Liver (tissue), 9 donors: Measurements from ENCODE around the gene AQP3. TPM values are rescaled to one million over a fixed set of nuclear protein-coding genes. Genes with fewer than 3 reads are reported as not detected.

Source experiments
- DNase-seq: peaks from one replicate; pipeline ENCODE4 v3.0.0-alpha.2; 2017; ENCODE audit warnings: low spot score
- H3K27ac ChIP-seq, 2 donors: one replicate each; pipeline ENCODE4 v1.7.0; 2013; ENCODE audit warnings: inconsistent platforms in 2 of 2, low read length in 2 of 2, control low read depth in 1 of 2, low read depth in 1 of 2, mild to moderate bottlenecking in 1 of 2
- H3K27me3 ChIP-seq, 4 donors: one replicate each; pipeline versions ENCODE4 v1.6.1 to v1.7.0; 2013; ENCODE audit warnings: low read length in 3 of 4, inconsistent platforms in 1 of 4, mild to moderate bottlenecking in 1 of 4, moderate library complexity in 1 of 4; ENCODE audit not compliant: control insufficient read depth in 4 of 4, insufficient read depth in 4 of 4
- H3K36me3 ChIP-seq, 4 donors: one replicate each; pipeline versions ENCODE4 v1.6.1 to v1.7.0; 2013; ENCODE audit warnings: low read length in 3 of 4, mild to moderate bottlenecking in 3 of 4, low read depth in 1 of 4, moderate library complexity in 1 of 4; ENCODE audit not compliant: control insufficient read depth in 4 of 4, insufficient read depth in 3 of 4
- H3K4me1 ChIP-seq, 4 donors: one replicate each; pipeline versions ENCODE4 v1.6.1 to v1.7.0; 2013; ENCODE audit warnings: low read length in 3 of 4, mild to moderate bottlenecking in 3 of 4, moderate library complexity in 1 of 4; ENCODE audit not compliant: control insufficient read depth in 4 of 4, insufficient read depth in 4 of 4
- H3K4me3 ChIP-seq, 3 donors: one replicate each; pipeline versions ENCODE4 v1.6.1 to v1.7.0; 2013; ENCODE audit warnings: low read length in 3 of 3, control low read depth in 1 of 3, low read depth in 1 of 3, mild to moderate bottlenecking in 1 of 3
- H3K9ac ChIP-seq, 2 donors: one replicate each; pipeline ENCODE4 v1.7.0; 2013; ENCODE audit warnings: low read length in 2 of 2, mild to moderate bottlenecking in 2 of 2, moderate library complexity in 2 of 2, control low read depth in 1 of 2, low read depth in 1 of 2
- H3K9me3 ChIP-seq, 4 donors: one replicate each; pipeline versions ENCODE4 v1.6.1 to v1.7.0; 2013; ENCODE audit warnings: low read length in 3 of 4; ENCODE audit not compliant: control insufficient read depth in 4 of 4
- ATF3 ChIP-seq: IDR thresholded peaks from 2 replicates; pipeline ENCODE4 v1.6.1; 2016; ENCODE audit warnings: antibody characterized with exemption
- CTCF ChIP-seq: fragments of 150-350 bp; IDR thresholded peaks from 2 replicates; pipeline ENCODE4 v1.5.1; 2017; ENCODE audit warnings: improper control_type of control experiment, low read depth, low read length; ENCODE audit not compliant: missing input control
- EGR1 ChIP-seq, 2 donors: IDR thresholded peaks; 2 replicates each; pipeline ENCODE4 v1.6.1; 2016 to 2018; ENCODE audit warnings: antibody characterized with exemption in 2 of 2, low read depth in 2 of 2
- FOXA1 ChIP-seq: IDR thresholded peaks from 2 replicates; pipeline ENCODE4 v1.6.1; 2016; ENCODE audit warnings: antibody characterized with exemption
- FOXA2 ChIP-seq: IDR thresholded peaks from 2 replicates; pipeline ENCODE4 v1.6.1; 2016; ENCODE audit warnings: antibody characterized with exemption
- GABPA ChIP-seq, 2 donors: IDR thresholded peaks in 1 of 2; conservative IDR thresholded peaks in 1 of 2; 2 replicates each; pipeline ENCODE4 v1.6.1; 2016; ENCODE audit warnings: antibody characterized with exemption in 2 of 2, mild to moderate bottlenecking in 1 of 2, moderate library complexity in 1 of 2
- HNF4A ChIP-seq, 2 donors: conservative IDR thresholded peaks; 2 replicates each; pipeline ENCODE4 v1.6.1; 2016; ENCODE audit warnings: antibody characterized with exemption in 2 of 2, mild to moderate bottlenecking in 2 of 2
- HNF4G ChIP-seq: IDR thresholded peaks from 2 replicates; pipeline ENCODE4 v1.6.1; 2016; ENCODE audit warnings: antibody characterized with exemption
- JUND ChIP-seq, 2 donors: IDR thresholded peaks; 2 replicates each; pipeline ENCODE4 v1.6.1; 2016; ENCODE audit warnings: antibody characterized with exemption in 2 of 2
- MAX ChIP-seq: IDR thresholded peaks from 2 replicates; pipeline ENCODE4 v1.6.1; 2016; ENCODE audit warnings: antibody characterized with exemption
- NR2F2 ChIP-seq: IDR thresholded peaks from 2 replicates; pipeline ENCODE4 v1.6.1; 2016; ENCODE audit warnings: antibody characterized with exemption
- RAD21 ChIP-seq, 2 donors: IDR thresholded peaks; 2 replicates each; pipeline ENCODE4 v1.6.1; 2016; ENCODE audit warnings: antibody characterized with exemption in 2 of 2, mild to moderate bottlenecking in 2 of 2
- TAF1 ChIP-seq: conservative IDR thresholded peaks from 2 replicates; pipeline ENCODE4 v1.6.1; 2016; ENCODE audit warnings: antibody characterized with exemption, mild to moderate bottlenecking
- ZBTB33 ChIP-seq: IDR thresholded peaks from 2 replicates; pipeline ENCODE4 v1.6.1; 2016; ENCODE audit warnings: antibody characterized with exemption
- WGBS: extraction: QIAGEN DNeasy Blood & Tissue Kit; methylation state at CpG from one replicate; pipeline ENCODE4 v1.1.7; 2013; 5-methylcytosine and 5-hydroxymethylcytosine counted together
- polyA plus RNA-seq, 2 donors: library from polyadenylated mRNA; stranded (reverse) in 1 of 2; unstranded in 1 of 2; fragments of 200-250 nt in 1 of 2; fragments of >200 nt in 1 of 2; fragmentation: Nextera tagmentation in 1 of 2; extraction: Ambion mirVana in 1 of 2; gene quantifications; one replicate each; pipeline versions ENCODE4 v1.2.1 to v1.2.3, GENCODE V29; 2013 to 2015
- total RNA-seq, 2 donors: library from RNA; depleted of rRNA; stranded (reverse); fragments of >200 nt; gene quantifications; one replicate each; pipeline ENCODE4 v1.2.3, GENCODE V29; 2014
- donor health status: healthy.
- donor health status: healthy.
- donor health status: healthy.
- donor health status: healthy.
- donor health status: healthy.

The AQP3 gene
- total and polyA plus RNA-seq, 4 donors = 60.5 to 124 (median 87.4) TPM

- 54% methylated on average over 4 of the region's 4 CpGs for WGBS
- no peaks in the 10 kb centered on the region for H3K9me3 ChIP-seq
- no peak for DNase-seq
Measured at GRCh38 chr9:33458444-33458843, 11.1 kb upstream of the AQP3 start.

GRCh38 chr9:33455945-33456344, 8.6 kb upstream of the AQP3 start:
- no peak overlapping the region for H3K9ac ChIP-seq
- peaks cover 0 to 10% (median 5%) of the 10 kb centered on the region in 4 donors for H3K4me1 ChIP-seq
- H3K9me3 ChIP-seq = no peaks in the 10 kb centered on the region
- 83% methylated on average over 7 of the region's 7 CpGs for WGBS
- H3K4me3 ChIP-seq = no peak overlapping the region
- H3K36me3 ChIP-seq = peaks cover 0 to 6% (median 0%) of the 10 kb centered on the region in 4 donors
- DNase-seq = no peak
- no peak overlapping the region for H3K27ac ChIP-seq
- H3K27me3 ChIP-seq = no peaks in the 10 kb centered on the region
- TF ChIP-seq HNF4G (no peak), FOXA1 (no peak), FOXA2 (no peak), CTCF (no peak), ATF3 (no peak), NR2F2 (no peak), ZBTB33 (no peak), MAX (no peak), EGR1 (IDR thresholded peaks at IDR 0.05; ENCODE audit: low read depth in 2 of 2) (no peak), JUND (IDR thresholded peaks at IDR 0.05) (no peak), TAF1 (no peak), HNF4A (conservative IDR thresholded peaks at IDR 0.05) (no peak), RAD21 (IDR thresholded peaks at IDR 0.05) (no peak), GABPA (IDR thresholded peaks at IDR 0.05 in 1 of 2, conservative IDR thresholded peaks at IDR 0.05 in 1 of 2) (no peak)

More at GRCh38 chr9:33458444-33458843, 11.1 kb upstream of the AQP3 start:
- Histone ChIP-seq H3K36me3 (peaks cover 4 to 30% (median 17%) of the 10 kb centered on the region in 4 donors), H3K4me1 (peaks cover 0 to 10% (median 5%) of the 10 kb centered on the region in 4 donors), H3K27me3 (no peaks in the 10 kb centered on the region), H3K9ac (no peak overlapping the region), H3K27ac (peak overlapping the region in 1 of 2 donors; percentile 7), H3K4me3 (no peak overlapping the region)
- TF ChIP-seq EGR1 (IDR thresholded peaks at IDR 0.05; ENCODE audit: low read depth in 2 of 2) (no peak), HNF4A (conservative IDR thresholded peaks at IDR 0.05) (no peak), CTCF (no peak), ZBTB33 (no peak), GABPA (IDR thresholded peaks at IDR 0.05 in 1 of 2, conservative IDR thresholded peaks at IDR 0.05 in 1 of 2) (no peak), NR2F2 (no peak), RAD21 (IDR thresholded peaks at IDR 0.05) (no peak)
